Loucy (cell line): ENCODE results near the gene FSIP2.

Experiments used
- CTCF ChIP-seq: fragments of 200-600 bp; sonication (generic); conservative IDR thresholded peaks from 2 replicates; pipeline ENCODE4 v1.5.1; 2014; ENCODE audit warnings: mild to moderate bottlenecking, antibody characterized with exemption, low read length
- EZH2phosphoT487 ChIP-seq: fragments of 200-600 bp; IDR thresholded peaks from 2 replicates; pipeline ENCODE4 v1.6.1; 2018; ENCODE audit warnings: antibody characterized with exemption, mild to moderate bottlenecking, moderate library complexity, borderline replicate concordance

DNA sequence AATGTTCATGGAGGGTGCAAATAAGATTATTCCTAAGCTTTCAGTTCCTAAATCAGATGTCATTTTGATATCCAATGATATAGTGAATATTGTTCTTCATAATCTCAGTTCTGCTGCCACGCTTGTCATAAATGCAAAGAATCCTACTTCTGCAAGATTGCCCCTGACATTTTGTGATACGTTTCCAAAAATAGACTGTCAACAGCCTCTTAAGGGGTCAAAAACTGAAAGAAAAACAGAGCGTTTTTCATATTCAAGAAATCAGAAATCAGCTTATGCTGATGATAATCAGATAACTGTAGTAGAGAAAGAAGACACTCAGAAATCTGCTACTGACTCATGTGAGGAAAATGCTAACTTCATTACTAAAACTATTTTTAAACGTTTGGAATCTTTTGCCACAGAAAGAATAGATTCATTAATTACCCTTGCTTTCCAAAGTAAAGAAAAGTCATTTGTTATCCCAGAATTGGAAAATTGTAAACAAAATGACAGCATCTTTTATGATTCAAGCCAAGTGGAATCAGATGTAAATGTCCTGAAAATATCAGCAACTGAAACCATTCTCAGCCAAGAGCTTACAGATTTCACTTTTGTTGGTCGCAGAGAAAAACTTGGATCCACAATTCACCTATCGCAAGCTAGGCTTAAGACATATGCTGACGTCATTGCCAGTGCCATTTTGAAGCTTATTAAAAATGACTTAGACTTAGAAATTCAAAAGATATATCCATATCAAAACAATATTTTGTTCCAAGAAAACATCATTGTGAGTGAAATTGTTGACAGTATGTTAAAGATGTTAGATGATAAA is 55.1 kb downstream of the FSIP2 start:
- TF ChIP-seq CTCF = no peak
- TF ChIP-seq EZH2phosphoT487 = no peak
